ENCODE results near the gene TCIRG1.

DNA sequence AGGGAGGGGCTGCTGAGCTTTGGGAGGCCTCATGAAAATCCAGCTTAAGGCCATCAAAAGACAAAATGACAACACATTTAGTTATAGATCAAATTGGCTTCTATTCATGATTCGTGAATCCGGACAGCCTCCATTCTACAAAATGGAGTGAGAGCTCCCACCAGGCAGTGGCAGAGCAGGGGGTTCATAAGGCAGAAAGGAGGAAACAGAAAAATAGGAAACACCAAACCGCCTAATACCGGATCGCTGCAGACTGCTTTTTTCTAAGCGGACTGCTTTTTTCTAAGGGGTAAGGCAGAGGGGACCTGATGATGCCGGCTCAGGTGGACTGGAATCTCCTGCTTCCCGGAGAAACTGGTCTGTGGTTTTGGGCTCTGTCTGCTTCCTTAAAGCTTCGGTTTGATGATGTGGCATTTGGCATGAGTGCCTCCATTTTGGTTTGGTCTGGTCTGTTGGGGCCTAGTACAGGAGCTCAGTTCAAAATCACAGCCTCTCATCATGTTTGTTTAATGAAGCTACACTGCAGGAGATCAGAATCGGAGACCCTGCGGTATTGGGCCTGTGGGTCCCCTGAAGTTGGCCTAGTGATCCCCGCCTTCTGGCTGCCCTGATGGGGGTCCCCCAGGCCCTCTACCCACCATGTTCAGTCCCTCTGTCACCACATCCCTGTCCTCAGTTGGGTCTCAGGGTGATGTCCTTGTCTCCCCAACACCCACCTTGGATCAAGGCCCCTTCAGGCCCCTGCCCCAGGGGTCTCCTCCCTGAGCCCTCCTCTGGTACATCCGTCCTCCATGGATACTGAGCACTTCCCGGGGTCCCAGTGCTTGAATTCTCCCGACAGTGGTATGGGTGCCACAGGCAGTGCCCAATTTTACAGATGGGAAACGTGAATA, 27.5 kb upstream of the TCIRG1 start:
- no peak for TF ChIP-seq CTCF (IDR thresholded peaks at IDR 0.05)
- no peak for TF ChIP-seq EZH2 (IDR thresholded peaks at IDR 0.05)

Measured in neural progenitor cell (in vitro differentiated cells).